H9 (cell line): ENCODE data around the gene WDR48. TPM values are rescaled to one million over a fixed set of nuclear protein-coding genes. Genes with fewer than 3 reads are reported as not detected.

ENCODE experiments used
- DNase-seq: peaks from one replicate; pipeline ENCODE4 v3.0.0-alpha.2; 2017
- H2AFZ ChIP-seq: one replicate; pipeline ENCODE4 v1.6.1; 2013; ENCODE audit warnings: mild to moderate bottlenecking, low read length, control low read depth, moderate library complexity
- H2AK5ac ChIP-seq: 2 replicates; pipeline ENCODE4 v1.6.1; 2013; ENCODE audit warnings: low read length, control low read depth, mixed read lengths; ENCODE audit not compliant: insufficient read length
- H2BK120ac ChIP-seq: one replicate; pipeline ENCODE4 v1.6.1; 2013; ENCODE audit warnings: low read depth, mild to moderate bottlenecking, low read length, control low read depth, inconsistent platforms; ENCODE audit not compliant: poor library complexity, severe bottlenecking
- H2BK12ac ChIP-seq: 2 replicates; pipeline ENCODE4 v1.6.1; 2013; ENCODE audit warnings: low read length, control low read depth, mixed read lengths, low read depth; ENCODE audit not compliant: insufficient read length
- H2BK15ac ChIP-seq: 2 replicates; pipeline ENCODE4 v1.6.1; 2013; ENCODE audit warnings: low read depth, low read length, control low read depth
- H2BK20ac ChIP-seq: one replicate; pipeline ENCODE4 v1.6.1; 2013; ENCODE audit warnings: low read depth, mild to moderate bottlenecking, low read length, control low read depth, inconsistent platforms; ENCODE audit not compliant: poor library complexity, severe bottlenecking
- H2BK5ac ChIP-seq: 2 replicates; pipeline ENCODE4 v1.6.1; 2013; ENCODE audit warnings: low read length, control low read depth, mixed read lengths; ENCODE audit not compliant: insufficient read length
- H3K14ac ChIP-seq: 2 replicates; pipeline ENCODE4 v1.6.1; 2013; ENCODE audit warnings: low read length, control low read depth; ENCODE audit not compliant: insufficient read depth
- H3K18ac ChIP-seq: 2 replicates; pipeline ENCODE4 v1.6.1; 2013; ENCODE audit warnings: low read depth, mild to moderate bottlenecking, mixed read lengths, low read length, control low read depth; ENCODE audit not compliant: insufficient read length
- H3K23ac ChIP-seq: 2 replicates; pipeline ENCODE4 v1.6.1; 2013; ENCODE audit warnings: low read length, control low read depth, mixed read lengths, low read depth; ENCODE audit not compliant: insufficient read length
- H3K23me2 ChIP-seq: 2 replicates; pipeline ENCODE4 v1.6.1; 2013; ENCODE audit warnings: low read depth, mild to moderate bottlenecking, mixed read lengths, low read length, control low read depth; ENCODE audit not compliant: insufficient read length, poor library complexity, severe bottlenecking
- H3K27ac ChIP-seq: 2 replicates; pipeline ENCODE4 v1.5.1; 2013; ENCODE audit warnings: low read length, control low read depth, mixed read lengths, low read depth; ENCODE audit not compliant: insufficient read length
- H3K27me3 ChIP-seq: 2 replicates; pipeline ENCODE4 v1.6.1; 2013; ENCODE audit warnings: low read length, control low read depth, inconsistent platforms; ENCODE audit not compliant: insufficient read depth
- H3K4ac ChIP-seq: 2 replicates; pipeline ENCODE4 v1.6.1; 2013; ENCODE audit warnings: low read depth, mild to moderate bottlenecking, control low read depth, inconsistent platforms, low read length, moderate library complexity
- H3K4me1 ChIP-seq: 2 replicates; pipeline ENCODE4 v1.6.1; 2013; ENCODE audit warnings: low read length, control low read depth, inconsistent platforms; ENCODE audit not compliant: insufficient read depth
- H3K4me2 ChIP-seq: 2 replicates; pipeline ENCODE4 v1.6.1; 2013; ENCODE audit warnings: low read length, control low read depth, mixed read lengths; ENCODE audit not compliant: insufficient read length, insufficient read depth
- H3K56ac ChIP-seq: 2 replicates; pipeline ENCODE4 v1.6.1; 2013; ENCODE audit warnings: low read depth, mild to moderate bottlenecking, mixed read lengths, low read length, control low read depth; ENCODE audit not compliant: insufficient read length
- H3K79me1 ChIP-seq: 2 replicates; pipeline ENCODE4 v1.6.1; 2013; ENCODE audit warnings: low read depth, mild to moderate bottlenecking, moderate library complexity, low read length, control low read depth, inconsistent platforms; ENCODE audit not compliant: insufficient read depth, poor library complexity, severe bottlenecking
- H3K79me2 ChIP-seq: 2 replicates; pipeline ENCODE4 v1.6.1; 2013; ENCODE audit warnings: low read length, control low read depth, inconsistent platforms; ENCODE audit not compliant: insufficient read depth
- H3K9ac ChIP-seq: 2 replicates; pipeline ENCODE4 v1.6.1; 2013; ENCODE audit warnings: low read length, control low read depth, mixed read lengths; ENCODE audit not compliant: insufficient read length; ENCODE audit errors: extremely low read depth
- H3K9me3 ChIP-seq: one replicate; pipeline ENCODE4 v1.6.1; 2013; ENCODE audit warnings: low read depth, low read length, inconsistent platforms; ENCODE audit not compliant: control insufficient read depth
- H3T11ph ChIP-seq: one replicate; pipeline ENCODE4 v1.6.1; 2013; ENCODE audit warnings: mild to moderate bottlenecking, low read length, control low read depth, inconsistent platforms
- H4K20me1 ChIP-seq: one replicate; pipeline ENCODE4 v1.6.1; 2013; ENCODE audit not compliant: control insufficient read depth, insufficient read length, insufficient read depth
- H4K5ac ChIP-seq: 2 replicates; pipeline ENCODE4 v1.6.1; 2013; ENCODE audit warnings: low read depth, mild to moderate bottlenecking, mixed read lengths, low read length, control low read depth; ENCODE audit not compliant: insufficient read length
- H4K8ac ChIP-seq: replicated peaks from 2 replicates; pipeline ENCODE4 v1.6.1; 2013; ENCODE audit warnings: low read length, control low read depth, mixed read lengths, low read depth; ENCODE audit not compliant: insufficient read length
- H4K91ac ChIP-seq: 2 replicates; pipeline ENCODE4 v1.6.1; 2013; ENCODE audit warnings: low read depth, mild to moderate bottlenecking, moderate library complexity, mixed read lengths, low read length, control low read depth; ENCODE audit not compliant: insufficient read length
- H3K27ac Mint-ChIP-seq, 3 experiments: 2 replicates in 2 of 3; 3 replicates in 1 of 3; pipeline ENCODE4 v1.8.0; 2020 to 2021; ENCODE audit warnings: mixed read lengths in 3 of 3, mild to moderate bottlenecking in 1 of 3, moderate library complexity in 1 of 3
- H3K27me3 Mint-ChIP-seq: 2 replicates; pipeline ENCODE4 v1.8.0; 2021; ENCODE audit warnings: low read depth, mild to moderate bottlenecking, moderate library complexity, mixed read lengths
- H3K36me3 Mint-ChIP-seq, 3 experiments: 2 replicates in 2 of 3; 3 replicates in 1 of 3; pipeline ENCODE4 v1.8.0; 2020 to 2021; ENCODE audit warnings: low read depth in 3 of 3, mixed read lengths in 3 of 3; ENCODE audit not compliant: insufficient read depth in 1 of 3
- H3K4me1 Mint-ChIP-seq, 2 experiments: 2 replicates each; pipeline ENCODE4 v1.8.0; 2020; ENCODE audit warnings: mixed read lengths in 2 of 2
- H3K4me3 Mint-ChIP-seq, 2 experiments: 2 replicates in 1 of 2; 3 replicates in 1 of 2; pipeline ENCODE4 v1.8.0; 2020 to 2021; ENCODE audit warnings: mild to moderate bottlenecking in 2 of 2, mixed read lengths in 2 of 2, moderate library complexity in 1 of 2
- H3K9me3 Mint-ChIP-seq, 2 experiments: 2 replicates in 1 of 2; 3 replicates in 1 of 2; pipeline ENCODE4 v1.8.0; 2020; ENCODE audit warnings: mild to moderate bottlenecking in 2 of 2, mixed read lengths in 2 of 2, moderate library complexity in 1 of 2
- CTCF ChIP-seq: fragments of 200-600 bp; sonication (generic); conservative IDR thresholded peaks from 3 replicates; pipeline ENCODE4 v1.8.0; 2021; ENCODE audit warnings: antibody characterized with exemption, mild to moderate bottlenecking
- total RNA-seq: library from RNA; stranded (reverse); gene quantifications from 2 replicates; pipeline ENCODE4 v1.2.1, GENCODE V29; 2021

The WDR48 gene
- total RNA-seq, 1 experiment from 2014 or later: 52.7 TPM

GRCh38 chr3:39080026-39080425 is 28.2 kb downstream of the WDR48 start:
- H4K91ac ChIP-seq: no peak overlapping the region
- no peak overlapping the region for H2BK20ac ChIP-seq
- H2AFZ ChIP-seq: no peak overlapping the region
- H3K4me3 Mint-ChIP-seq: no peak overlapping the region
- H4K5ac ChIP-seq: no peak overlapping the region
- H3K36me3 Mint-ChIP-seq: peaks cover 20 to 49% (median 46%) of the 10 kb centered on the region in 3 experiments; a peak in 6 of 7 replicates
- no peak overlapping the region for H3K14ac ChIP-seq
- H3K27ac ChIP-seq: no peak overlapping the region
- no peaks in the 10 kb centered on the region for H3K79me2 ChIP-seq
- H2BK15ac ChIP-seq: no peak overlapping the region
- H3K4me1 ChIP-seq: no peaks in the 10 kb centered on the region
- H3K79me1 ChIP-seq: no peaks in the 10 kb centered on the region
- no peaks in the 10 kb centered on the region for H3K27me3 ChIP-seq
- no peak overlapping the region for H3K56ac ChIP-seq
- no peak overlapping the region for H2BK12ac ChIP-seq
- no peak overlapping the region for H2BK120ac ChIP-seq
- H3K4me2 ChIP-seq: no peak overlapping the region
- H3T11ph ChIP-seq: no peak overlapping the region
- no peak overlapping the region for H3K27ac Mint-ChIP-seq
- H3K18ac ChIP-seq: no peak overlapping the region
- no peaks in the 10 kb centered on the region for H3K4me1 Mint-ChIP-seq
- no peak for DNase-seq
- H3K9me3 ChIP-seq: no peaks in the 10 kb centered on the region
- H3K9me3 Mint-ChIP-seq: no peaks in the 10 kb centered on the region
- no peak overlapping the region for H3K4ac ChIP-seq
- no peak; the same call in 2 of the 3 replicates for TF ChIP-seq CTCF
- H3K23me2 ChIP-seq: no peaks in the 10 kb centered on the region
- H3K27me3 Mint-ChIP-seq: no peaks in the 10 kb centered on the region
- H2AK5ac ChIP-seq: no peak overlapping the region
- H3K23ac ChIP-seq: no peak overlapping the region
- H2BK5ac ChIP-seq: no peak overlapping the region
- H3K9ac ChIP-seq: no peak overlapping the region
- H4K8ac ChIP-seq: no peak overlapping the region
- H4K20me1 ChIP-seq: no peaks in the 10 kb centered on the region
